Sigmoid colon (tissue), 7 donors: ENCODE results near the gene CNN2. TPM values are rescaled to one million over a fixed set of nuclear protein-coding genes. Genes with fewer than 3 reads are reported as not detected.

Source experiments
- DNase-seq: peaks from one replicate; pipeline ENCODE4 v3.0.0-alpha.2; 2019
- H3K27ac ChIP-seq, 4 donors: fragments of 200-600 bp; sonication (generic); one replicate each; pipeline ENCODE4 v1.5.1; 2016 to 2019; ENCODE audit warnings: mild to moderate bottlenecking in 1 of 4
- H3K27me3 ChIP-seq, 3 donors: fragments of 200-600 bp; sonication (generic); one replicate each; pipeline ENCODE4 v1.5.1; 2019; ENCODE audit warnings: mild to moderate bottlenecking in 1 of 3
- H3K36me3 ChIP-seq, 4 donors: fragments of 200-600 bp; sonication (generic); one replicate each; pipeline ENCODE4 v1.5.1; 2016 to 2019
- H3K4me1 ChIP-seq, 4 donors: fragments of 200-600 bp; sonication (generic); one replicate each; pipeline ENCODE4 v1.5.1; 2017 to 2019
- H3K4me3 ChIP-seq, 4 donors: fragments of 200-600 bp; sonication (generic); one replicate each; pipeline ENCODE4 v1.5.1; 2017 to 2019; ENCODE audit warnings: mild to moderate bottlenecking in 2 of 4, moderate library complexity in 1 of 4
- H3K9me3 ChIP-seq, 4 donors: fragments of 200-600 bp in 3 of 4; sonication (generic) in 3 of 4; one replicate each; pipeline versions ENCODE4 v1.5.1 to v1.6.1; 2013 to 2019
- CTCF ChIP-seq, 4 experiments: fragments of 450-650 bp in 3 of 4; fragments of 200-600 bp in 1 of 4; IDR thresholded peaks; one replicate each; pipeline ENCODE4 v1.5.1; 2016 to 2019; ENCODE audit warnings: antibody characterized with exemption in 4 of 4, mild to moderate bottlenecking in 3 of 4, moderate library complexity in 2 of 4
- EP300 ChIP-seq, 4 donors: sonication (generic); formaldehyde crosslinking; IDR thresholded peaks; one replicate each; pipeline ENCODE4 v1.6.1; 2017; ENCODE audit warnings: antibody characterized with exemption in 4 of 4
- POLR2A ChIP-seq, 2 donors: fragments of 450-650 bp; IDR thresholded peaks; one replicate each; pipeline ENCODE4 v1.6.1; 2016; ENCODE audit warnings: antibody characterized with exemption in 2 of 2, mild to moderate bottlenecking in 2 of 2, moderate library complexity in 2 of 2
- POLR2AphosphoS5 ChIP-seq, 4 donors: sonication (generic); formaldehyde crosslinking; IDR thresholded peaks; one replicate each; pipeline ENCODE4 v1.6.1; 2017; ENCODE audit warnings: antibody characterized with exemption in 4 of 4
- WGBS, 2 donors: extraction: QIAGEN DNeasy Blood & Tissue Kit; methylation state at CpG; one replicate each; pipeline ENCODE4 v1.1.7; 2013; 5-methylcytosine and 5-hydroxymethylcytosine counted together
- intact Hi-C: fragments of 100-400 bp; cut with DNase I; formaldehyde crosslinking; loops from one replicate; pipeline ENCODE4 v1.15.1; 2023
- polyA plus RNA-seq, 3 donors: library from polyadenylated mRNA; stranded (reverse); fragments of 200-250 nt; gene quantifications; one replicate each; pipeline ENCODE4 v1.2.3, GENCODE V29; 2013
- total RNA-seq, 4 donors: library from RNA; depleted of rRNA; stranded (reverse); fragments of >200 nt; gene quantifications; one replicate each; pipeline ENCODE4 v1.1.0, GENCODE V29; 2016
- donor health status: healthy with polysubstance abuse.
- donor health status: Bipolar disorder and iron deficiency.
- donor health status: healthy.

Gene CNN2
- total and polyA plus RNA-seq, 7 donors, result 25.5 to 115 (median 48.0) TPM

- no peak for DNase-seq
- H3K36me3 ChIP-seq, result peaks cover 0 to 16% (median 5%) of the 10 kb centered on the region in 4 donors
- TF ChIP-seq EP300 (IDR thresholded peaks at IDR 0.05), result no peak
- TF ChIP-seq CTCF (IDR thresholded peaks at IDR 0.05), result no peak
- no peak for TF ChIP-seq POLR2A (IDR thresholded peaks at IDR 0.05)
- no peak for TF ChIP-seq POLR2AphosphoS5 (IDR thresholded peaks at IDR 0.05)
- H3K27me3 ChIP-seq, result peaks cover 40 to 86% (median 71%) of the 10 kb centered on the region in 3 donors
- no peaks in the 10 kb centered on the region for H3K9me3 ChIP-seq
- peaks cover 0 to 33% (median 25%) of the 10 kb centered on the region in 4 donors for H3K4me1 ChIP-seq
- H3K27ac ChIP-seq, result no peak overlapping the region
- WGBS, 2 donors, result 31 to 48% methylated on average over 6 of the region's 6 CpGs
- H3K4me3 ChIP-seq, result no peak overlapping the region
- intact Hi-C loops, result no loop called here
Observed at GRCh38 chr19:998064-998463, 28.3 kb upstream of the CNN2 start.

GRCh38 chr19:999379-999719, 27.1 kb upstream of the CNN2 start:
- Histone ChIP-seq H3K9me3 (no peaks in the 10 kb centered on the region), H3K4me3 (no peak overlapping the region), H3K27ac (no peak overlapping the region), H3K4me1 (peaks cover 0 to 33% (median 25%) of the 10 kb centered on the region in 4 donors), H3K36me3 (peaks cover 0 to 4% (median under 1%) of the 10 kb centered on the region in 4 donors), H3K27me3 (peaks cover 40 to 93% (median 74%) of the 10 kb centered on the region in 3 donors)
- TF ChIP-seq POLR2AphosphoS5 (IDR thresholded peaks at IDR 0.05), result no peak
- no peak for TF ChIP-seq POLR2A (IDR thresholded peaks at IDR 0.05)
- TF ChIP-seq CTCF (IDR thresholded peaks at IDR 0.05), result no peak
- no peak for TF ChIP-seq EP300 (IDR thresholded peaks at IDR 0.05)
- no peak for DNase-seq
- whole genome bisulfite sequencing, 2 donors, result 45 to 65% methylated on average over 3 of the region's 3 CpGs
- intact Hi-C loops, result no loop called here

GRCh38 chr19:1000095-1000494, 26.3 kb upstream of the CNN2 start, which contains the start of gene GRIN3B:
Gene GRIN3B (plus strand): TSS chr19:1000419. CDS start chr19:1000438, 19 bp downstream.
- TF ChIP-seq EP300 (IDR thresholded peaks at IDR 0.05) (no peak), POLR2A (IDR thresholded peaks at IDR 0.05) (no peak), CTCF (IDR thresholded peaks at IDR 0.05) (peak in 2 of 4 experiments; percentile 24 to 26)

GRCh38 chr19:1000591-1001537, 25.5 kb upstream of the CNN2 start:
- Histone ChIP-seq H3K27ac (no peak overlapping the region), H3K4me1 (peaks cover 0 to 29% (median 24%) of the 10 kb centered on the region in 4 donors), H3K27me3 (peaks cover 40 to 78% (median 70%) of the 10 kb centered on the region in 3 donors), H3K36me3 (no peaks in the 10 kb centered on the region), H3K9me3 (no peaks in the 10 kb centered on the region), H3K4me3 (peak overlapping the region in 1 of 4 donors; percentile 10)
- DNase-seq, result no peak
- intact Hi-C loops, result no loop called here
- TF ChIP-seq EP300 (IDR thresholded peaks at IDR 0.05), result no peak
- TF ChIP-seq POLR2A (IDR thresholded peaks at IDR 0.05), result no peak
- TF ChIP-seq POLR2AphosphoS5 (IDR thresholded peaks at IDR 0.05), result no peak
- 4 to 6% methylated on average over 73 of the region's 73 CpGs for WGBS, 2 donors

More at GRCh38 chr19:1000095-1000494, 26.3 kb upstream of the CNN2 start, which contains the start of gene GRIN3B:
- DNase-seq, result no peak
- intact Hi-C loops, result no loop called here
- H3K4me3 ChIP-seq, result peak within 1 kb of the TSS in 2 of 4 donors; percentile 24 to 25
- no peaks in the 10 kb centered on the region for H3K36me3 ChIP-seq
- WGBS, 2 donors, result 1% methylated on average over 43 of the region's 43 CpGs
- H3K9me3 ChIP-seq, result no peaks in the 10 kb centered on the region
- H3K27ac ChIP-seq, result no peak within 1 kb of the TSS
- H3K4me1 ChIP-seq, result peaks cover 0 to 33% (median 25%) of the 10 kb centered on the region in 4 donors
- peaks cover 40 to 85% (median 74%) of the 10 kb centered on the region in 3 donors for H3K27me3 ChIP-seq

- H3K27me3 ChIP-seq, result peaks cover 32 to 70% (median 63%) of the 10 kb centered on the region in 3 donors
- H3K4me3 ChIP-seq, result no peak overlapping the region
- H3K36me3 ChIP-seq, result no peaks in the 10 kb centered on the region
- 4 to 10% methylated on average over 20 of the region's 20 CpGs for WGBS, 2 donors
- H3K9me3 ChIP-seq, result no peaks in the 10 kb centered on the region
- H3K27ac ChIP-seq, result no peak overlapping the region
- DNase-seq, result no peak
- TF ChIP-seq CTCF (IDR thresholded peaks at IDR 0.05) (peak; percentile 76 to 94 (median 80)), POLR2A (IDR thresholded peaks at IDR 0.05) (no peak)
- peaks cover 0 to 21% (median 16%) of the 10 kb centered on the region in 4 donors for H3K4me1 ChIP-seq
- intact Hi-C loops, result no loop called here
Observed at GRCh38 chr19:1001538-1002166, 24.8 kb upstream of the CNN2 start.
